ENCODE data around the gene ZAR1L.

- TF ChIP-seq POLR2A (IDR thresholded peaks at IDR 0.05), result no peak
- TF ChIP-seq CTCF (IDR thresholded peaks at IDR 0.05), result no peak
- TF ChIP-seq EP300 (IDR thresholded peaks at IDR 0.05), result no peak
These were observed 60.0 kb downstream of the ZAR1L start for GRCh38 chr13:32254916-32255723.
